HEK293T (cell line): ENCODE data around the gene FIS1.
"Not testable (repeated sequence)": the region's sequence is repeated elsewhere in the genome, so short reads cannot be mapped to it uniquely, and the experiment has no call there.

Experiments used
- CTCF ChIA-PET: fragments of 350-600 bp; formaldehyde crosslinking; extraction: SDS; loops from one replicate; lab custom pipeline; 2021; ENCODE audit warnings: antibody characterized with exemption, inconsistent platforms; lab: Yijun Ruan, JAX
- POLR2A ChIA-PET: fragments of 350-600 bp; formaldehyde crosslinking; extraction: SDS; loops from one replicate; lab custom pipeline; 2020; ENCODE audit warnings: antibody characterized with exemption, inconsistent platforms; lab: Yijun Ruan, JAX
- DNase-seq: peaks from one replicate; pipeline ENCODE4 v3.0.0; 2012; ENCODE audit warnings: mixed read lengths; ENCODE audit errors: extremely low spot score
- ARNT ChIP-seq: fragments of 450-650 bp; IDR thresholded peaks from 2 replicates; pipeline ENCODE4 v1.6.1; 2017; ENCODE audit warnings: mild to moderate bottlenecking
- BHLHE40 ChIP-seq: fragments of 450-650 bp; IDR thresholded peaks from 2 replicates; pipeline ENCODE4 v1.6.1; 2016; ENCODE audit warnings: mild to moderate bottlenecking, moderate library complexity, borderline replicate concordance
- CTBP1 ChIP-seq: fragments of 450-650 bp; IDR thresholded peaks from 2 replicates; pipeline ENCODE4 v1.6.1; 2016; ENCODE audit warnings: borderline replicate concordance
- ELF4 ChIP-seq: fragments of 450-650 bp; IDR thresholded peaks from 2 replicates; pipeline ENCODE4 v1.6.1; 2017; ENCODE audit warnings: antibody characterized with exemption
- FOXA1 ChIP-seq: fragments of 450-650 bp; IDR thresholded peaks from 2 replicates; pipeline ENCODE4 v1.6.1; 2016; ENCODE audit warnings: mild to moderate bottlenecking
- FOXK2 ChIP-seq: fragments of 450-650 bp; IDR thresholded peaks from 2 replicates; pipeline ENCODE4 v1.6.1; 2016; ENCODE audit warnings: mild to moderate bottlenecking
- FOXM1 ChIP-seq: fragments of 450-650 bp; IDR thresholded peaks from 2 replicates; pipeline ENCODE4 v1.6.1; 2017; ENCODE audit warnings: mild to moderate bottlenecking, borderline replicate concordance
- HDGF ChIP-seq: fragments of 450-650 bp; IDR thresholded peaks from 2 replicates; pipeline ENCODE4 v1.6.1; 2017; ENCODE audit warnings: antibody characterized with exemption, borderline replicate concordance
- L3MBTL2 ChIP-seq: fragments of 450-650 bp; conservative IDR thresholded peaks from 2 replicates; pipeline ENCODE4 v1.6.1; 2016; ENCODE audit warnings: mild to moderate bottlenecking
- LEF1 ChIP-seq: fragments of 450-650 bp; IDR thresholded peaks from 2 replicates; pipeline ENCODE4 v1.6.1; 2017; ENCODE audit warnings: mild to moderate bottlenecking, borderline replicate concordance
- NFRKB ChIP-seq: fragments of 450-650 bp; IDR thresholded peaks from 2 replicates; pipeline ENCODE4 v1.6.1; 2016; ENCODE audit warnings: mild to moderate bottlenecking, moderate library complexity
- PKNOX1 ChIP-seq: fragments of 450-650 bp; IDR thresholded peaks from 2 replicates; pipeline ENCODE4 v1.6.1; 2016
- SP1 ChIP-seq: fragments of 450-650 bp; IDR thresholded peaks from 2 replicates; pipeline ENCODE4 v1.6.1; 2017
- SUZ12 ChIP-seq: fragments of 450-650 bp; IDR thresholded peaks from 2 replicates; pipeline ENCODE4 v1.6.1; 2016; ENCODE audit warnings: mild to moderate bottlenecking
- TARDBP ChIP-seq: fragments of 450-650 bp; IDR thresholded peaks from 2 replicates; pipeline ENCODE4 v1.6.1; 2016
- ZNF384 ChIP-seq: fragments of 450-650 bp; IDR thresholded peaks from 2 replicates; pipeline ENCODE4 v1.6.1; 2016

FIS1 gene

DNA sequence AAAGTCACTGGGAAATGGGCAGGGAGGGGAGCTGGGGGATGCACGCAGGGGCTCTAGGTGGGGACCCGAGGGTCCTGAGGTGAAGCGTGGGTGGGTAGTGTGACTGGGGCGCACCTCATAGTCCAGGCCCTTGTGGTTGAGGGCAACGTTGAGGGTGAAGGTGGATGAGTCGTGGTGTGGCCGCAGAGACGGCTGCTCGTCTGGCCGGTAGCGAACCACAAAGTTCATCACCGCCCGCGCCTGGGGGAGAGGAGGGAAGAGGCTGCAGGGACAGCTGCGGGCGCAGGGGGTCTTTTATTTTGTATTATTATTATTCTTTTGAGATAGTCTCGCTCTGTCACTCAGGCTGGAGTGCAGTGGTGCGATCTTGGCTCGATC, 38.2 kb downstream of the FIS1 start:
- DNase-seq, result no peak
- CTCF ChIA-PET, result no interaction called here
- TF ChIP-seq HDGF, result no peak
- no peak for TF ChIP-seq FOXM1
- TF ChIP-seq TARDBP, result no peak
- no peak for TF ChIP-seq PKNOX1
- no peak for TF ChIP-seq BHLHE40
- TF ChIP-seq NFRKB, result no peak
- no peak for TF ChIP-seq ARNT
- no peak for TF ChIP-seq FOXA1
- no peak for TF ChIP-seq SUZ12
- TF ChIP-seq L3MBTL2, result no peak
- TF ChIP-seq SP1, result no peak
- no peak for TF ChIP-seq LEF1
- no peak for TF ChIP-seq ZNF384
- TF ChIP-seq ELF4, result no peak
- TF ChIP-seq FOXK2, result no peak
- POLR2A ChIA-PET, result no interaction called here

DNA sequence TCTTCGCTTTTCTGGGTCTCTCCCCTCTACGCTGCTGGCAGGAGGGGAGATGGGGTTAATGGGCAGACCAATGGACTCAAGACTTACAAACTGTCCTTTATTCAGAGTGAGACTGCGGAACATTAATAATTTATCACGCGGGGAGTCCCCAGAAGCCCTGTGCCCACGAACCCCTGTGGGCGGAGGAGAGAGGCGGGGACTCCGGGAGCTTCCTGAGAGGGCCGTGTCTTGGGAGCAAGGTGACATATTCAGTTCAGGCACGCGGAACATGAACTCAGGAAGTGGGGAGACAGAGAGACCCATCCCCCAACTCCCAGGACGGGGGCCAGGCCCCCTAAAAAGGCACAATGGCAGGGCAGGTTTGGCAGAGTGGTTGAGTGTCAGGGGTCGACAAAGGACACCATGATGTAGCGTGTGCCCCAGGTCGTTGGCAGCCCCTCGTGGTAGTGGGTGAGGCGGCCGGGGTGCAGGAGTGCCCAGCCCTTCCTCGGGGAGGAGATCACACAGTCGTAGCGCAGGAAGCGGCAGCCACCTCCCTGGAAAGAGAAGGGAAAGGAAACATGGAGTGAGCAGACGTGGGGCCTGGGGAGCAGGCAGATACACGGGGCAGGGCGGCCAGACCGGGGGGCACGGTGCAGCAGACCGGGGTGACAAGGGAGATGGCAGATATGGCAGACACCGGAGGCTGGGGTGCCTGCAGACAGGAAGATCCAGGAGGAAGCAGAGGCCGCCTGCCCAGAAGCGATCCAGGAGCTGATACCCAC, 38.8 kb downstream of the FIS1 start:
- ChIA-PET CTCF (no interaction called here), POLR2A (interaction anchor here (1.8 kb wide), 1 partner anchor 12 kb away, joined by 4 read pairs; the partner anchor contains the start of genes PLOD3 and ZNHIT1)
- DNase-seq, result no peak
- no peak for TF ChIP-seq TARDBP
- no peak for TF ChIP-seq NFRKB
- TF ChIP-seq FOXM1, result no peak
- TF ChIP-seq LEF1, result no peak
- no peak for TF ChIP-seq PKNOX1

DNA sequence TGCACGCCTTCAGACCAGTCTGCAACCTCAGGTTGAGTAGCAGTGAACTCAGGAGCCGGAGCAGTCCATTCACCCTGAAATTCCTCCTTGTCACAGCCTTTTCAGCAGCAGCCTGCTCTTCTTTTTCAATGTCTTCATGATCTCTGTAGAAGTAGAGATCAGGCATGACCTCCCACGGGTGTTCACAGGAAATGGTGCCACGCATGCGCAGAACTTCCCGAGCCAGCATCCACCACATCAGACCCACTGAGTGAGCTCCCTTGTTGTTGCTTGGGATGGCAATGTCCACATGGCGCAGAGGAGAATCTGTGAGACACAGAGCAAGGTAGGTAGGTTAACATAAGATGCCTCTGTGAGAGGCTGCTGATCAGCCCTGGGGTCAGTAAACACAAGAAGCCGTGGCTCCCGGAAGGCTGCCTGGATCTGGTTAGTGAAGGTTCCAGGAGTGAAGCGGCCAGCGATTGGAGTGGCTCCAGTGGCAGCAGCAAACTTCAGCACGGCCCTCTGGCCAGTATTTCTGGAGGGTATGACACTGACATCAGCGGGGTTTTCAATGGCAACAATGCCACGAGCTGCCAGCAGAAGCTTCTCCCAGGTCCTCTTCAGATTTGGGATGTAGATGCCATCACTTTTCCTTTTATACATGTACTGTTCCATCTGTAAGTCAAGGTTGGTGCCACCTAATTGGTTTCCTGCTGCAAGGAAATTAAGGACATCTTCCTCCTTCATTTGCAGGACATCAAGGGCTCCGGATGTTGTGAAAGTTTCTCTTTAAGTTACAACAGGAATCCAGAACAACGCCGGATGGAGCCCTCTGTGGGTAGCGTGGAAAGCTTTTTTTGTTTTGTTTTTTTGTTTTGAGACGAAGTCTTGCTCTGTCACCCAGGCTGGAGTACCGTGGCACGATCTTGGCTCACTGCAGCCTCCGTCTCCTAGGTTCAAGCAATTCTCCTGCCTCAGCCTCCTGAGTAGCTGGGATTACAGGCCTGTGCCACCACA, 40.8 kb downstream of the FIS1 start:
- not testable (repeated sequence) for DNase-seq
- ChIA-PET CTCF (interaction anchor here (1.3 kb wide), 1 partner anchor 60 kb away, joined by 6 read pairs; no protein-coding TSS in a partner anchor), POLR2A (interaction anchor here (1.8 kb wide), 1 partner anchor 14 kb away, joined by 4 read pairs; the partner anchor contains the start of genes PLOD3 and ZNHIT1)

GRCh38 chr7:101202603-101202918, 42.3 kb downstream of the FIS1 start:
- ChIA-PET POLR2A (no interaction called here), CTCF (interaction anchor here (0.5 to 1.2 kb wide), 2 partner anchors 10 to 1086 kb away, joined by 3 to 6 read pairs; no protein-coding TSS in a partner anchor)
- DNase-seq, result no peak
- no peak for TF ChIP-seq FOXA1

GRCh38 chr7:101201695-101202602, 42.9 kb downstream of the FIS1 start:
- ChIA-PET CTCF (interaction anchor here (0.5 to 2.0 kb wide), 3 partner anchors 10 to 1086 kb away, joined by 3 to 6 read pairs (median 5); no protein-coding TSS in a partner anchor), POLR2A (no interaction called here)
- TF ChIP-seq FOXK2 (no peak), TARDBP (no peak), NFRKB (no peak), LEF1 (no peak), ZNF384 (no peak), SUZ12 (no peak), PKNOX1 (no peak), ELF4 (no peak), CTBP1 (no peak), ARNT (no peak), FOXA1 (no peak), FOXM1 (no peak), BHLHE40 (no peak)
- DNase-seq, result no peak
